MM.1S (cell line): Measurements from ENCODE around the gene CSH2.
"Not testable (repeated sequence)": the region's sequence is repeated elsewhere in the genome, so short reads cannot be mapped to it uniquely, and the experiment has no call there.

ENCODE experiments used
- DNase-seq: peaks from one replicate; pipeline ENCODE4 v3.0.0-alpha.2; 2015
- H2AFZ ChIP-seq: fragments of 300-600 bp; sonication (generic); 2 replicates; pipeline ENCODE4 v1.6.0; 2016; ENCODE audit warnings: antibody characterized with exemption, low read length
- H3F3A ChIP-seq: fragments of 300-600 bp; sonication (generic); 2 replicates; pipeline ENCODE4 v1.6.1; 2016; ENCODE audit warnings: mild to moderate bottlenecking, antibody characterized with exemption, low read length, moderate library complexity, mixed read lengths; ENCODE audit not compliant: insufficient read depth
- H3K27ac ChIP-seq: fragments of 300-600 bp; sonication (generic); 2 replicates; pipeline ENCODE4 v1.5.1; 2016; ENCODE audit warnings: mild to moderate bottlenecking, low read length
- H3K27me3 ChIP-seq: fragments of 300-600 bp; sonication (generic); replicated peaks from 2 replicates; pipeline ENCODE4 v1.6.0; 2016; ENCODE audit warnings: low read length; ENCODE audit not compliant: insufficient read depth
- H3K36me3 ChIP-seq: fragments of 300-600 bp; sonication (generic); replicated peaks from 2 replicates; pipeline ENCODE4 v1.6.1; 2016; ENCODE audit warnings: mild to moderate bottlenecking, low read length, mixed read lengths; ENCODE audit not compliant: insufficient read depth
- H3K4me1 ChIP-seq: fragments of 300-600 bp; sonication (generic); 2 replicates; pipeline ENCODE4 v1.6.1; 2016; ENCODE audit warnings: low read length, mixed read lengths
- H3K4me2 ChIP-seq: fragments of 300-600 bp; sonication (generic); 2 replicates; pipeline ENCODE4 v1.6.0; 2016; ENCODE audit warnings: low read depth, low read length
- H3K4me3 ChIP-seq: fragments of 300-600 bp; sonication (generic); 2 replicates; pipeline ENCODE4 v1.5.1; 2016; ENCODE audit warnings: low read length, mixed read lengths
- H3K79me2 ChIP-seq: fragments of 300-600 bp; sonication (generic); 2 replicates; pipeline ENCODE4 v1.6.1; 2016; ENCODE audit warnings: mixed run types, low read length, mixed read lengths
- H3K9ac ChIP-seq: fragments of 300-600 bp; sonication (generic); 2 replicates; pipeline ENCODE4 v1.6.1; 2016; ENCODE audit warnings: low read length, mixed read lengths
- H3K9me2 ChIP-seq: fragments of 300-600 bp; sonication (generic); replicated peaks from 2 replicates; pipeline ENCODE4 v1.6.1; 2016; ENCODE audit warnings: mild to moderate bottlenecking, low read length, mixed read lengths; ENCODE audit not compliant: insufficient read depth
- H3K9me3 ChIP-seq: fragments of 300-600 bp; sonication (generic); replicated peaks from 2 replicates; pipeline ENCODE4 v1.6.1; 2016; ENCODE audit warnings: mild to moderate bottlenecking, low read length, mixed read lengths; ENCODE audit not compliant: insufficient read depth
- H4K20me1 ChIP-seq: fragments of 300-600 bp; sonication (generic); 2 replicates; pipeline ENCODE4 v1.6.1; 2016; ENCODE audit warnings: mild to moderate bottlenecking, low read length, moderate library complexity, mixed read lengths; ENCODE audit not compliant: insufficient read depth
- CTCF ChIP-seq: fragments of 300-600 bp; sonication (generic); IDR thresholded peaks from 2 replicates; pipeline ENCODE4 v1.5.1; 2016; ENCODE audit warnings: antibody characterized with exemption, low read length, mixed read lengths
- EZH2 ChIP-seq: fragments of 300-600 bp; sonication (generic); optimal IDR thresholded peaks from 2 replicates; pipeline ENCODE3; 2017; ENCODE audit warnings: low read depth, mild to moderate bottlenecking, antibody characterized with exemption, low read length, mixed read lengths
- EZH2phosphoT487 ChIP-seq: fragments of 300-600 bp; sonication (generic); IDR thresholded peaks from 2 replicates; pipeline ENCODE4 v1.6.1; 2018; ENCODE audit warnings: antibody characterized with exemption, low read length

The CSH2 gene

DNA sequence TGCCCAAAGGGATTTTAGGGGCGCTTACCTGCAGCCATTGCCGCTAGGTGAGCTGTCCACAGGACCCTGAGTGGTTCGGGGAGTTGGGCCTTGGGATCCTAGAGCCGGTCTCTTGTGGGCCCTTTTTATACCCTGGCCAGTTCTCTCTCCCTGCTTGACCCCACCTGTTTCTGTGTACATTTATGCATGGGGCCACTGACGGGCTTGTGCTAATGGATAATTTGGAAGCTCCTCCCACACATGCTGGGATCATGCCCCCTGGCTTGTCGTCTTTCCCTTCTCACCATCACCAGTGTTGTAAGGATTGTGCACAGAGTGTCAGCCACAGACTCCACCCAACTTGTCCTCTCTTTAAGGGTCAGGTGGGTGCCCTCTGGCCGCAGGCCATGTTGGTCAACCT lies at the start of gene CSH2:
Gene CSH2 (minus strand): TSS at position 101 of the 400 bp plus-strand sequence. CDS start 63 bp downstream, at position 38.
- H3K4me2 ChIP-seq, H3K27ac ChIP-seq, H4K20me1 ChIP-seq, H3K4me3 ChIP-seq, H3K79me2 ChIP-seq, H3K9ac ChIP-seq, H3K36me3 ChIP-seq, H2AFZ ChIP-seq, DNase-seq, H3K9me2 ChIP-seq, H3K27me3 ChIP-seq, H3K4me1 ChIP-seq, H3K9me3 ChIP-seq, H3F3A ChIP-seq: not testable (repeated sequence)

DNA sequence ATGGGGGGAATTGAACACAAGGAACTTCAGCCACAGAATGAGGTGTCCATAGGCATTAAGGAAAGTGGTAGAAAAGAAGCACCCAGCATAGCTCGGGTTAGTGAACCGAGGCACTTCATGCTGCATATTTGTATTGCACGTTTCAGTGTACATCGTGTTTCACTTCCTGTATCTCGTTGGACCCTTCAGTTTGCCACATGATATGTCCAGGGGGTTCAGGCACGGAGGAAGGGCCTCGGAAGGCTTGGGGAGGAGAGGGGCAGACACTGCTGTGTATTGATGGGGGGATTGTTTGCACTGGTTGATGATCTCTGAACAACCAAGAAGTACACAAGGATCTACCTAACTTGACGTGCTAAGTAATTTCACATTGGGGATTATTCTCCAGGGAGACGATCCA lies 48.9 kb upstream of the CSH2 start:
- not testable (repeated sequence) for H3K27ac ChIP-seq, H3K27me3 ChIP-seq, H3K36me3 ChIP-seq, H3K4me1 ChIP-seq, H2AFZ ChIP-seq, H3K9me2 ChIP-seq, H3K4me2 ChIP-seq, H3K4me3 ChIP-seq, H3K9ac ChIP-seq, H3K79me2 ChIP-seq, DNase-seq, H3F3A ChIP-seq, H4K20me1 ChIP-seq, H3K9me3 ChIP-seq

GRCh38 chr17:63920779-63921178 lies 47.3 kb upstream of the CSH2 start:
- not testable (repeated sequence) for H3K4me1 ChIP-seq, H3F3A ChIP-seq, H3K9me2 ChIP-seq, H3K27ac ChIP-seq, H3K4me2 ChIP-seq, H3K79me2 ChIP-seq, H3K4me3 ChIP-seq, H2AFZ ChIP-seq, H3K9me3 ChIP-seq, H4K20me1 ChIP-seq, H3K9ac ChIP-seq, H3K36me3 ChIP-seq, DNase-seq, H3K27me3 ChIP-seq

DNA sequence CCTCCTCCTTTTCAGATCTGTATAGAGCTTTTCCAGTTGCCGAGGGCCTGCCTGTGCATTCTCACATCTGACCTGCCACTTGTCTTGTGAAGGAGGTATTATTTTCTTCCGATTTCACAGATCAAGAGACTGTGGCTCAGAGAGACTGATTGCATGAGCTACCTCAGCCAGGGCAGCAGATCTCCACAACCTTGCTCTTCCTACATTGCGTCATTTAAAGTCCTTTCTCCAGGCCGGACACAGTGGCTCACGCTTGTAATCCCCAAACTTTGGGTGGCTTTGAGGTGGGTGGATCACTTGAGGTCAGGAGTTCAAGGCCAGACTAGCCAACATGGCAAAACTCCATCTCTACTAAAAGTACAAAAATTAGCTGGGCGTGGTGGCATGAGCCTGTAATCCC lies 46.6 kb upstream of the CSH2 start:
- H4K20me1 ChIP-seq, H3K27me3 ChIP-seq, H3K4me2 ChIP-seq, H3K36me3 ChIP-seq, H2AFZ ChIP-seq, H3K79me2 ChIP-seq, H3K27ac ChIP-seq, H3K9me3 ChIP-seq, DNase-seq, H3K9me2 ChIP-seq, H3K9ac ChIP-seq, H3F3A ChIP-seq, H3K4me1 ChIP-seq, H3K4me3 ChIP-seq: not testable (repeated sequence)

DNA sequence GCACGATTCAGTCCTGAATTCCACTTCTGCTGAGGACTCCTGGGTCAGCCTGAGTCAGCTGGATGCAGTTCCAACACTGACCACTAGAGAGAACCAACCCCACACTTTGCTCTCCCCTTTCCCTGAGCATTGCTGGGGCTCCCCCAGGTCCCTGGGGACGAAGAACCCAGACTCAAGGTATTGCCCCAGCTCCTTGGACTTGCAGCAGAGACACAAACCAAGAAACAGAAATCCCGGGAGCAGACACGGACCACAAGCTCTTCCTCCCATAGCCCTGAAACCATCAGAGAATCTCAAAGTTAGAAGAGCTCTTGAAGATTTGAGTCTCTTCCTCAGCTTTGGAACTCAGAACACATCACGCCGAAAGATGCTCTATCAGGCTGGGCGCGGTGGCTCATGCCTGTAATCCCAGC lies 45.8 kb upstream of the CSH2 start:
- Histone ChIP-seq H3K9me2 (no peaks in the 10 kb centered on the region), H3K36me3 (no peaks in the 10 kb centered on the region), H3K9ac (no peak overlapping the region), H3K4me1 (no peaks in the 10 kb centered on the region), H3F3A (no peaks in the 10 kb centered on the region), H3K79me2 (no peaks in the 10 kb centered on the region), H3K4me3 (no peak overlapping the region), H3K4me2 (no peak overlapping the region), H3K27ac (no peak overlapping the region), H2AFZ (peak overlapping the region; percentile 42; the same call in 1 of the 2 replicates), H4K20me1 (no peaks in the 10 kb centered on the region), H3K27me3 (no peaks in the 10 kb centered on the region; the same call in 1 of the 2 replicates), H3K9me3 (no peaks in the 10 kb centered on the region)
- TF ChIP-seq CTCF (peak; percentile 88), EZH2 (no peak), EZH2phosphoT487 (no peak)
- peak; percentile 67 for DNase-seq

DNA sequence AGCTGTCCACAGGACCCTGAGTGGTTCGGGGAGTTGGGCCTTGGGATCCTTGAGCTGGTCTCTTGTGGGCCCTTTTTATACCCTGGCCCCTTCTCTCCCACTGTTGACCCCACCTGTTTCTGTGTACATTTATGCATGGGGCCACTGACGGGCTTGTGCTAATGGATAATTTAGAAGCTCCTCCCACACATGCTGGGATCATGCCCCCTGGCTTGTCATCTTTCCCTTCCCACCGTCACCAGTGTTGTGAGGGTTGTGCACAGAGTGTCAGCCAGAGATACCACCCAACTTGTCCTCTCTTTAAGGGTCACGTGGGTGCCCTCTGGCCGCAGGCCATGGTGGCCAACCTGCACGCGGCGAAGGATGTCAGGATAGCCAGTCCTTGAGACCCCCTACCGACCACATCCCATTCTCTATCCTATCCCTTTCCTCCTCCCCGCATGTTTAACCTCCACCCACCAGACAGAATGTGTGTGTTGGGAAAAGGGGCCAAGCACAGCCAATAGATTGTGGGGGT lies 45.4 kb upstream of the CSH2 start, which contains the start of gene GH1:
Gene GH1 (minus strand): TSS at position 51 of the 517 bp plus-strand sequence. CDS start 63 bp downstream, outside the sequence.
- H3K27me3 ChIP-seq, H3K9ac ChIP-seq, H3K36me3 ChIP-seq, H3K79me2 ChIP-seq, H3K4me1 ChIP-seq, H3K9me3 ChIP-seq, H3K27ac ChIP-seq, H3K4me3 ChIP-seq, DNase-seq, H3K9me2 ChIP-seq, H3K4me2 ChIP-seq, H4K20me1 ChIP-seq, H3F3A ChIP-seq: not testable (repeated sequence)
- H2AFZ ChIP-seq = peak within 1 kb of the TSS; percentile 42; the same call in 1 of the 2 replicates
